Spleen (tissue), 7 donors: ENCODE measurements around the gene FHL2.

Experiments used
- CTCF ChIP-seq, 11 experiments: fragments of 200-600 bp in 7 of 11; fragments of 450-650 bp in 4 of 11; sonication (generic) in 4 of 11; IDR thresholded peaks in 8 of 11; conservative IDR thresholded peaks in 3 of 11; 1 replicate in 7 of 11; 2 replicates in 4 of 11; pipeline versions ENCODE4 v1.4.0 to v1.8.0; 2016 to 2021; ENCODE audit warnings: antibody characterized with exemption in 11 of 11, inconsistent platforms in 4 of 11, mild to moderate bottlenecking in 1 of 11
- POLR2A ChIP-seq, 3 donors: fragments of 450-650 bp; IDR thresholded peaks; one replicate each; pipeline ENCODE4 v1.5.1; 2017; ENCODE audit warnings: antibody characterized with exemption in 3 of 3, mild to moderate bottlenecking in 1 of 3
- POLR2AphosphoS5 ChIP-seq, 3 donors: sonication (generic); formaldehyde crosslinking; IDR thresholded peaks; one replicate each; pipeline ENCODE4 v1.5.1; 2017; ENCODE audit warnings: antibody characterized with exemption in 3 of 3
- donor health status: DM: no; HTN: no; CAD: no; lungs with moderate emphysema.
- donor health status: DM: no; HTN: no; CAD: no.
- donor health status: DM: no; HTN: no; CAD: no.

- TF ChIP-seq POLR2A (IDR thresholded peaks at IDR 0.05) (no peak), CTCF (IDR thresholded peaks at IDR 0.05 in 8 of 11, conservative IDR thresholded peaks at IDR 0.05 in 3 of 11) (no peak), POLR2AphosphoS5 (IDR thresholded peaks at IDR 0.05) (no peak)
Measured at GRCh38 chr2:105416156-105416555, 17.3 kb upstream of the FHL2 start.
